Mesenchymal stem cell (in vitro differentiated cells and primary cell): ENCODE measurements around the gene PRR36.

Source experiments
- DNase-seq: peaks from one replicate; pipeline ENCODE4 v3.0.0-alpha.2; 2013
- H2AFZ ChIP-seq: one replicate; pipeline ENCODE4 v1.6.1; 2013; ENCODE audit warnings: low read depth, mild to moderate bottlenecking, control low read depth, inconsistent platforms, low read length, moderate library complexity
- H2AK5ac ChIP-seq: 2 replicates; pipeline ENCODE4 v1.6.1; 2013; ENCODE audit warnings: low read length, moderate library complexity, mild to moderate bottlenecking, inconsistent platforms; ENCODE audit not compliant: severe bottlenecking
- H2BK120ac ChIP-seq: one replicate; pipeline ENCODE4 v1.6.1; 2013; ENCODE audit warnings: low read depth, mild to moderate bottlenecking, inconsistent platforms, low read length, moderate library complexity
- H2BK12ac ChIP-seq, 2 experiments: one replicate each; pipeline ENCODE4 v1.6.1; 2013; ENCODE audit warnings: inconsistent platforms in 2 of 2, low read length in 2 of 2, mild to moderate bottlenecking in 2 of 2, moderate library complexity in 2 of 2, control low read depth in 1 of 2
- H2BK15ac ChIP-seq: one replicate; pipeline ENCODE4 v1.6.1; 2013; ENCODE audit warnings: mild to moderate bottlenecking, low read depth, inconsistent platforms; ENCODE audit not compliant: poor library complexity, severe bottlenecking
- H2BK5ac ChIP-seq: 2 replicates; pipeline ENCODE4 v1.6.1; 2013; ENCODE audit warnings: low read depth, mild to moderate bottlenecking, low read length, control low read depth, inconsistent platforms; ENCODE audit not compliant: poor library complexity, severe bottlenecking
- H3K14ac ChIP-seq, 2 experiments: one replicate each; pipeline ENCODE4 v1.6.1; 2013; ENCODE audit warnings: inconsistent platforms in 2 of 2, low read length in 2 of 2, control low read depth in 1 of 2, mild to moderate bottlenecking in 1 of 2, moderate library complexity in 1 of 2
- H3K18ac ChIP-seq, 2 experiments: one replicate each; pipeline ENCODE4 v1.6.1; 2013; ENCODE audit warnings: inconsistent platforms in 2 of 2, low read length in 2 of 2, control low read depth in 1 of 2, low read depth in 1 of 2, mild to moderate bottlenecking in 1 of 2
- H3K23ac ChIP-seq, 2 experiments: one replicate each; pipeline ENCODE4 v1.6.1; 2013; ENCODE audit warnings: inconsistent platforms in 2 of 2, low read length in 2 of 2, mild to moderate bottlenecking in 2 of 2, moderate library complexity in 2 of 2, control low read depth in 1 of 2
- H3K27ac ChIP-seq: 2 replicates; pipeline ENCODE4 v1.5.1; 2013; ENCODE audit warnings: mild to moderate bottlenecking, moderate library complexity, low read length, control low read depth, inconsistent platforms; ENCODE audit not compliant: poor library complexity, severe bottlenecking
- H3K27me3 ChIP-seq, 2 experiments: 2 replicates each; pipeline versions ENCODE4 v1.6.1 to v1.7.0; 2013; ENCODE audit warnings: low read length in 2 of 2, mild to moderate bottlenecking in 2 of 2, moderate library complexity in 2 of 2, control low read depth in 1 of 2, inconsistent platforms in 1 of 2; ENCODE audit not compliant: control insufficient read depth in 1 of 2, insufficient read depth in 1 of 2
- H3K36me3 ChIP-seq, 2 experiments: 2 replicates each; pipeline versions ENCODE4 v1.6.1 to v1.7.0; 2013; ENCODE audit warnings: low read length in 2 of 2, control low read depth in 1 of 2, inconsistent platforms in 1 of 2, low read depth in 1 of 2, mild to moderate bottlenecking in 1 of 2; ENCODE audit not compliant: insufficient read depth in 2 of 2, control insufficient read depth in 1 of 2
- H3K4ac ChIP-seq, 2 experiments: one replicate each; pipeline ENCODE4 v1.6.1; 2013; ENCODE audit warnings: inconsistent platforms in 2 of 2, low read length in 2 of 2, mild to moderate bottlenecking in 2 of 2, moderate library complexity in 2 of 2, control low read depth in 1 of 2, low read depth in 1 of 2
- H3K4me1 ChIP-seq: 2 replicates; pipeline ENCODE4 v1.6.1; 2013; ENCODE audit warnings: low read depth, low read length, control low read depth; ENCODE audit not compliant: control insufficient read depth, insufficient read depth
- H3K4me2 ChIP-seq: 2 replicates; pipeline ENCODE4 v1.6.1; 2013; ENCODE audit warnings: low read length, mild to moderate bottlenecking, inconsistent platforms; ENCODE audit not compliant: poor library complexity, severe bottlenecking
- H3K4me3 ChIP-seq, 2 experiments: 2 replicates each; pipeline versions ENCODE4 v1.5.1 to v1.7.0; 2013; ENCODE audit warnings: low read length in 2 of 2, mild to moderate bottlenecking in 2 of 2, control low read depth in 1 of 2, low read depth in 1 of 2; ENCODE audit not compliant: insufficient read depth in 1 of 2
- H3K79me1 ChIP-seq: replicated peaks from 2 replicates; pipeline ENCODE4 v1.6.1; 2013; ENCODE audit warnings: mild to moderate bottlenecking, control low read depth, low read length, inconsistent platforms; ENCODE audit not compliant: poor library complexity, severe bottlenecking
- H3K9ac ChIP-seq: 2 replicates; pipeline ENCODE4 v1.7.0; 2013; ENCODE audit warnings: mild to moderate bottlenecking, low read length, moderate library complexity
- H3K9me3 ChIP-seq: 2 replicates; pipeline ENCODE4 v1.7.0; 2013; ENCODE audit warnings: mild to moderate bottlenecking, low read length; ENCODE audit not compliant: control insufficient read depth
- H4K8ac ChIP-seq: one replicate; pipeline ENCODE4 v1.6.1; 2013; ENCODE audit warnings: inconsistent platforms, mild to moderate bottlenecking, low read length, moderate library complexity
- H4K91ac ChIP-seq: one replicate; pipeline ENCODE4 v1.6.1; 2013; ENCODE audit warnings: mild to moderate bottlenecking, low read length, inconsistent platforms
- WGBS: methylation state at CpG from one replicate; pipeline ENCODE4 v1.1.7; 2013; ENCODE audit warnings: mixed read lengths; 5-methylcytosine and 5-hydroxymethylcytosine counted together

Gene PRR36

DNA sequence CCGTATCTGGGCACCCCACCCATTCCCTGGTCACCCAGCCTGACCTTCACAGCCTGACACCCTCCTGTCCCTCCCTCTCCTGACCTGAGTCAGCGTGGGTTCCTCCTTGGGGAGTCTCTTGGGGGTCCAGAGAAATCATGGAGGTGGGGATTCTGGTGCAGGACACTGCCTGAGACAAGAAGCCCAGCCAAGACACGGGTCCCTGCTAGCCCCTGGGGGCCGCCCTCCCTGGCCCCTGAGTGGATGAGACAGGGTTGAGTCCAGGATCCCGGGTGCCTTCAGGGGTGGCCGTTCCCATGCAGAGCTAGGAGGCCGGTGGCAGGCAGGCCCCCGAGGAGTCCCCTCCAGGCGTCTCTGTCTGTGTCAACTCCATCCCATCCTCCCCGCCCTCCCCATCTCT lies 31.1 kb upstream of the PRR36 start:
- Histone ChIP-seq H2AFZ (no peak overlapping the region), H4K91ac (no peak overlapping the region), H3K14ac (no peak overlapping the region), H4K8ac (no peak overlapping the region), H3K36me3 (peaks cover 14 to 56% of the 10 kb centered on the region in 2 experiments), H3K9ac (peak overlapping the region; percentile 93), H3K4me1 (peaks cover 43% of the 10 kb centered on the region), H3K4ac (no peak overlapping the region), H3K79me1 (peaks cover 47% of the 10 kb centered on the region), H3K4me3 (peak overlapping the region; percentile 14 to 97), H2BK120ac (no peak overlapping the region), H2AK5ac (no peak overlapping the region), H3K23ac (no peak overlapping the region), H3K4me2 (peak overlapping the region; percentile 9), H2BK15ac (no peak overlapping the region), H3K9me3 (no peaks in the 10 kb centered on the region), H3K27me3 (no peaks in the 10 kb centered on the region), H2BK12ac (no peak overlapping the region), H3K18ac (no peak overlapping the region), H3K27ac (no peak overlapping the region), H2BK5ac (no peak overlapping the region)
- DNase-seq = no peak
- WGBS = 81% methylated on average over 9 of the region's 10 CpGs

DNA sequence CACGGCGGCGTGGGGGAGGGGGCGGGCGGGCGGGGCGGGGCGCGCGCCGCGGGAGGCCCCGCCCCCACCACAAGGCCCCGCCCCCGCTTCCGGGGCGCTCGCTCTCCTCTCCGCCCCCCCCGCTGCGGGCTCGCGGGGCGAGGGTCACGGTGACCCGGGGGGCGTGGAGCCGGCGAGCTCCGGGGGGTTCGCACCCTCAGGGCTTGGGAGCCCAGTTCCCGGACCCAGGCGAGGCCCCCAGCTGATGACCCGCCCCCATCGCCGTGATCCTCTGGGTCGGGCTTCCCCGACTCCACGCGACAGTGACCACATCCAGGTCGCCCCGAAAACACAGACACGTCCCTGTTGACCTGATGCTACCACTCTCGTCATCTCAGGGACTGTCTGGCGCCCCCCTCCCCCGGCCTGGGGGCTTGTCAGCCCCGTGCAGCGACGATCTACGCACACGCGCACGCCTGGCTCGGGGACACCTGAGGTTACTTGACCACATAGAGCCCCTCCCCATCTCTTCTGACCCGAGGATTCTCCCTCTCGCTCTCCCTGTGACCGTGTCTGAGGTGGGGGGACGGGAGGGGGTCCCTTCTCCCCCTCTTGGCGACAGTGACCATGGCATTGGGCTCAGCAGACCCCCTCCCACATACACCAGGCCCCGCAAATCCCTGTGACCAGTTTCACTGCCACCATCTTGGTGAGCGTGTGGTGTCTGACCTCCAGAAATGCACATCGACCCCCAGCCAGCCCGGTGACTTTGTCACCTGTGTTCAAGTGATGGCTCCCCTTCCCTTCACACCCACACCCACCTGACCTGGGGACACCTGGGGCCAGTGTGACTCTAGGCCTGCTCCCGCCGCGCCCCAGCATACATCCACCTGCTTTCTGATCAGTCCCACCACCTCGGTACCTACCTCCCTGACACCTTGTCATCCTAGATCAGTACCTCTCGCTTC lies 30.2 kb upstream of the PRR36 start:
- H2BK12ac ChIP-seq = peak overlapping the region; percentile 17 to 72
- peak overlapping the region in 1 of 2 experiments; percentile 5 for H3K14ac ChIP-seq
- DNase-seq = peak; percentile 41
- H3K4me2 ChIP-seq = peak overlapping the region; percentile 85
- peak overlapping the region; percentile 89 to 97 for H3K4me3 ChIP-seq
- H3K4ac ChIP-seq = peak overlapping the region; percentile 80 to 88
- peak overlapping the region; percentile 74 for H4K91ac ChIP-seq
- peak overlapping the region; percentile 83 for H3K27ac ChIP-seq
- H3K79me1 ChIP-seq = peaks cover 45% of the 10 kb centered on the region
- H2BK15ac ChIP-seq = peak overlapping the region; percentile 70
- H4K8ac ChIP-seq = peak overlapping the region; percentile 75
- H3K27me3 ChIP-seq = no peaks in the 10 kb centered on the region
- peaks cover 20 to 56% of the 10 kb centered on the region in 2 experiments for H3K36me3 ChIP-seq
- H3K23ac ChIP-seq = no peak overlapping the region
- WGBS = 28% methylated on average over 33 of the region's 68 CpGs
- H2AFZ ChIP-seq = peak overlapping the region; percentile 2
- H3K18ac ChIP-seq = peak overlapping the region; percentile 92 to 95
- H2AK5ac ChIP-seq = peak overlapping the region; percentile 12
- H3K4me1 ChIP-seq = peaks cover 43% of the 10 kb centered on the region
- H3K9ac ChIP-seq = peak overlapping the region; percentile 93
- H2BK5ac ChIP-seq = peak overlapping the region; percentile 53
- peak overlapping the region; percentile 91 for H2BK120ac ChIP-seq
- H3K9me3 ChIP-seq = no peaks in the 10 kb centered on the region

DNA sequence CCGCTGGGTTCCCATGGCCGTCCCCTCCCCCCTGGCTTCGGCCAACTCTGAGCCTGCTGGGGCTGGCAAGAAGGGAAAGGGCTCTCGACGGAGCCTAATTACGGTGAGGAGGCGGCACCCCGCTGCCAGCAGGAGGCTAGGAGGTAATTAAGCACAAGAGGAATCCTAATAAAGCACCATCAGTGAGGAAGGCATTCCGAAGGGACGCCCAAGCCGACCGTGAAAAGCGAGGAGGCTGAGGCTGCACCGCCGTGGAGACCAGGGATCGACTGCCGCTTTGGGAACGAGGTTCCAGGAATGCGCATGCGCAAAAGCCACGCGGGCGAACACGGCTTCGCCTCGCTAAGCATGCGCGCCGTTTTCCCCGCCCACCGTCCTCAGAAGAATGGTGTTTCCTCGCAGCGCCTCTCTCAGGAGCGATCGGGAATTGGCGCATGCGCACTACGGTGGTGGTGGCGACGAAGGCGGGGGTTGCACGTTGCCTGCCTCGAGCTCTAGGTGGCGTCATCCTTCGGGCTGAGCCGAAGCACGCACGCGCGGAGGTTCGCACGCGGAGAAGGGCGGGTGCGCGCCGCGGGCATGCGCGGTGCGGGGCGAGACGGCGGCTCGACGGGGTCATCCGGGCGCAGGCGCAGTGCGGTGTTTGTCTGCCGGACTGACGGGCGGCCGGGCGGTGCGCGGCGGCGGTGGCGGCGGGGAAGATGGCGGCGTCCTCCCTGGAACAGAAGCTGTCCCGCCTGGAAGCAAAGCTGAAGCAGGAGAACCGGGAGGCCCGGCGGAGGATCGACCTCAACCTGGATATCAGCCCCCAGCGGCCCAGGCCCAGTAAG lies 29.3 kb upstream of the PRR36 start, which contains the start of gene MAP2K7:
Gene MAP2K7 (plus strand): TSS at position 634 of the 830 bp plus-strand sequence. CDS start 68 bp downstream, at position 702.
- DNase-seq = peak; percentile 98
- Histone ChIP-seq H3K79me1 (peaks cover 39% of the 10 kb centered on the region), H4K91ac (peak within 1 kb of the TSS; percentile 88), H2BK120ac (peak within 1 kb of the TSS; percentile 91), H2BK12ac (peak within 1 kb of the TSS; percentile 17 to 72), H3K27ac (peak within 1 kb of the TSS; percentile 83), H2AFZ (peak within 1 kb of the TSS; percentile 90), H3K23ac (peak within 1 kb of the TSS in 1 of 2 experiments; percentile 53), H3K36me3 (peaks cover 26 to 55% of the 10 kb centered on the region in 2 experiments), H2AK5ac (peak within 1 kb of the TSS; percentile 97), H3K4me1 (peaks cover 35% of the 10 kb centered on the region), H3K9me3 (no peaks in the 10 kb centered on the region), H4K8ac (peak within 1 kb of the TSS; percentile 97), H3K18ac (peak within 1 kb of the TSS; percentile 97 to 99), H3K4me2 (peak within 1 kb of the TSS; percentile 93), H3K27me3 (no peaks in the 10 kb centered on the region), H3K9ac (peak within 1 kb of the TSS; percentile 93), H2BK15ac (peak within 1 kb of the TSS; percentile 84), H3K4ac (peak within 1 kb of the TSS; percentile 92 to 94), H3K4me3 (peak within 1 kb of the TSS; percentile 89 to 97), H3K14ac (peak within 1 kb of the TSS in 1 of 2 experiments; percentile 93), H2BK5ac (peak within 1 kb of the TSS; percentile 53)
- WGBS = under 1% methylated on average over 66 of the region's 89 CpGs
